ENCODE measurements around the gene KRT80. TPM values are rescaled to one million over a fixed set of nuclear protein-coding genes. Genes with fewer than 3 reads are reported as not detected.

Gene KRT80
- polyA plus RNA-seq, 10 donors = 4.4 to 12.8 (median 7.6) TPM

GRCh38 chr12:52230364-52231281 lies 38.8 kb upstream of the KRT80 start:
- peak in 1 of 3 donors; percentile 78 for DNase-seq

- no peak for DNase-seq
These were observed 38.1 kb upstream of the KRT80 start for GRCh38 chr12:52229836-52230343.

- DNase-seq = no peak
These were observed 37.1 kb upstream of the KRT80 start for GRCh38 chr12:52228931-52229330.

GRCh38 chr12:52228366-52228765 lies 36.6 kb upstream of the KRT80 start:
- no peak for DNase-seq

GRCh38 chr12:52227606-52228166 lies 35.9 kb upstream of the KRT80 start:
- DNase-seq = no peak

- DNase-seq = no peak
These were observed 34.6 kb upstream of the KRT80 start for GRCh38 chr12:52226446-52226845.

- DNase-seq = no peak
These were observed 33.9 kb upstream of the KRT80 start for GRCh38 chr12:52225752-52226151.

- DNase-seq = no peak
These were observed 32.3 kb upstream of the KRT80 start for GRCh38 chr12:52224151-52224550.

- no peak for DNase-seq
These were observed 31.7 kb upstream of the KRT80 start for GRCh38 chr12:52223406-52224039.

GRCh38 chr12:52222692-52223091 lies 30.9 kb upstream of the KRT80 start:
- DNase-seq = no peak

- DNase-seq = no peak
These were observed 30.2 kb upstream of the KRT80 start for GRCh38 chr12:52221912-52222457.

GRCh38 chr12:52221070-52221781 lies 29.4 kb upstream of the KRT80 start:
- no peak for DNase-seq

- no peak for DNase-seq
These were observed 28.7 kb upstream of the KRT80 start for GRCh38 chr12:52220477-52220876.

GRCh38 chr12:52218001-52218400 lies 26.2 kb upstream of the KRT80 start:
- no peak for DNase-seq

- DNase-seq = no peak
These were observed 25.4 kb upstream of the KRT80 start for GRCh38 chr12:52217223-52217622.

GRCh38 chr12:52216807-52217206 lies 25.0 kb upstream of the KRT80 start:
- DNase-seq = no peak

GRCh38 chr12:52216100-52216499 lies 24.3 kb upstream of the KRT80 start:
- DNase-seq = no peak

GRCh38 chr12:52215587-52216031 lies 23.8 kb upstream of the KRT80 start:
- DNase-seq = no peak

GRCh38 chr12:52214421-52214802 lies 22.6 kb upstream of the KRT80 start:
- DNase-seq = no peak

GRCh38 chr12:52213564-52214420 lies 22.0 kb upstream of the KRT80 start:
- DNase-seq = peak in 2 of 3 donors; percentile 63 to 77

All from muscle of back (tissue), 11 donors.